CD4-positive, alpha-beta T cell treated with Interleukin-15 for 4 hours (primary cell): ENCODE results near the gene SLC7A7.
A peak's percentile ranks its signal among the peaks of the same experiment; 100 is the strongest.
"Not testable (repeated sequence)": the region's sequence is repeated elsewhere in the genome, so short reads cannot be mapped to it uniquely, and the experiment has no call there.

Source experiments
- DNase-seq: peaks from one replicate; pipeline ENCODE4 v3.0.0-alpha.2; 2020; ENCODE audit warnings: low spot score

SLC7A7 gene

DNA sequence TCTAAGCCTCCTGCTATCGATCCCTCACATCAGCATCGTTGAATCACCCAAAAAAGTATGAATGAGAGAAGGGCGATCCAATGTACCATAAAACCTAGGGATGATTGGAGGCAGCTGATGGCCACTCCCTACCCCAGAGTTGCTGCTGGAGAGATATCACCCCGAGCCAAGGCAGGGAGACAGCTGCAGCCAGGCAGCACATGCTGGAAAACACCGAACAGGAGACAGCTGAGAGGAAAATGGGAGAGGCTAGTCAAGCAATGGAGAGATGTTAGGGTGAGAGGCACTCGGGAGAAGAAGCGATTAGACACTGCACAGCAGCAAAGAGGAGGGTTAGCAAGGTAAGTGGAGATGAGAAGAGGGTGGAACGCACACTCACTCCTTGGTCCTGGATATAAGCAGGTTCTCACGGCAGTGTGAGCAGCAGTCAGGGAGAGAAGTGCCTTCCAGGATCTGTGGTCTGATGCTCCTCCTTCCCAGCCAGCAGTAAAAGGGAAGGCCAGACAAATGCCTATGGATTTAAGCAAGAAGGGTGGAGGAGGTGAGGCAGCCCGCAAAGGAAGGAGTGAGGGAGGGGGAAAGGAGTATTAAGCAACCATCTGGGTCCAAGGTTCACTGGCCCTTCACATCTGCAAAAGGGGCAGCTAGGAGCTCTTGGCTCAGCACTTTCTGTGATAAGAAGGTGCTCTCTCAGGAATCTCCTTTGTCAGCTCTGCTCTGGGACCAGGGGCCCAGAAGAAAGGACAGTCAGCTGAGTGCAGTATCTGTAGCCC lies at the start of gene SLC7A7:
Gene SLC7A7, minus strand, starts transcription at position 495 of the 773 bp plus-strand sequence. CDS start 2,037 bp downstream, outside the sequence.
- DNase-seq: no peak

DNA sequence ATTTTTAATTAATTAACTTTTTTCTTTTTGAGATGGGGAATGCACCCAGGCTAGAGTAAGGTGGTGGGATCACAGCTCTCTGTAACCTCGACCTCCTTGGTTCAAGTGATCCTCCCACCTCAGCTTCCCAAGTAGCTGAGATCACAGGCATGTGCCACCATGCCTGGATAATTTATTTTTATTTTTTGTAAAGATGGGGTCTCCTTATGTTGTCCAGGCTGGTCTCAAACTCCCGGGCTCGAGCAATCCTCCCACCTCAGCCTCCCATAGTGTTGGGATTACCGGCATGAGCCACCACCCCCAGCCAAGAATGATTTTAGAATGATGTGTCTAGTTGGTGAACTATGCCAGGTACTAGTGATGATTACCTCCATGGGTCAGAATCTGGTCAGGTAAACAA lies 49.7 kb upstream of the SLC7A7 start:
- DNase-seq: no peak

GRCh38 chr14:22861651-22862050 lies 46.4 kb upstream of the SLC7A7 start:
- DNase-seq: no peak

- DNase-seq: not testable (repeated sequence)
Measured at GRCh38 chr14:22860377-22860776, 45.1 kb upstream of the SLC7A7 start.

DNA sequence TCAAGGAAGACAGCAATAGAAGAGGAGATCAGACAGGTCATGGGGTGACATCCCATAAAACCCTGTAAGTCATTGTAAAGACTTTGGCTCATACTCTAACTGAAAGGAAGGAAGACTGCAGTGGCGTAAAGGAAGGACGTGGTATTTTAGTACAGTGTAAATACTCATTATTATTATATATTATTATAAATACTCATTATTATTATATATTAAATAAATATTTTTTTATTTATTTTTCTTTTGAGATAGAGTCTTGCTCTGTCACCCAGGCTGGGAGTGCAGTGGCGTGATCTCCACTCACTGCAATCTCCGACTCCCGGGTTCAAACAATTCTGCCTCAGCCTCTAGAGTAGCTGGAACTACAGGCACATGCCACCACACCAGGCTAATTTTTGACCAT lies 41.2 kb upstream of the SLC7A7 start:
- DNase-seq: no peak

DNA sequence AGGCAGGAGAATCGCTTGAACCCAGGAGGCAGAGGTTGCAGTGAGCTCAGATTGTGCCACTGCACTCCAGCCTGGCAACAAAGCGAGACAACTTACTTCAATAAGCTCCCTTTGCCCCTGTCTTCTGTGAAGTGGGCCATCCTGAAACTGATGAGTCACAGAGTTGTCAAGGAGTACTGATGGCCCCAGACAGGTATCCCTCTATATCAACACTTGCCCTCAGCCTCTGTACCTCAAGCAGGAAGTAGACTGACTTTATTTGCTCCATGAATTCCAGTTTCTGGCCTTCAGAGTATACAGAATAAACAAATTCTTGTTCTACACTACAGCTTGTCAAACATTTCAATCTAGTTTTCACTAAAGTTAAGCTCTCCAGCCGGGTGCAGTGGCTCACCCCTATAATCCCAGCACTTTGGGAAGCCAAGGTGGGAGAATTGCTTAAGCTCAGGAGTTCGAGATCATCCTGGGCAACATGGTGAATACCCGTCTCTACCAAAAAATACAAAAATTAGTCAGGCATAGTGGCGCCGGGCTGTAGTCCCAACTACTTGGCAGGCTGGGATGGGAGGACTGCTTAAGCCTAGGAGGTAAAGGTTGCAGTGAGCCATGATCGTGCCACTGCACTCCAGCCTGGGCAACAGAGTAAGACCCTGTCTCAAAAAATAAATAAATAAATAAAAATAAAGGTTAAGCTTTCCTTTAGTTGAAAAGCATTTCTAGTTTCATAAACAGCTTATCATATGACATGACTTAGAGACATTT lies 39.9 kb upstream of the SLC7A7 start:
- no peak for DNase-seq

DNA sequence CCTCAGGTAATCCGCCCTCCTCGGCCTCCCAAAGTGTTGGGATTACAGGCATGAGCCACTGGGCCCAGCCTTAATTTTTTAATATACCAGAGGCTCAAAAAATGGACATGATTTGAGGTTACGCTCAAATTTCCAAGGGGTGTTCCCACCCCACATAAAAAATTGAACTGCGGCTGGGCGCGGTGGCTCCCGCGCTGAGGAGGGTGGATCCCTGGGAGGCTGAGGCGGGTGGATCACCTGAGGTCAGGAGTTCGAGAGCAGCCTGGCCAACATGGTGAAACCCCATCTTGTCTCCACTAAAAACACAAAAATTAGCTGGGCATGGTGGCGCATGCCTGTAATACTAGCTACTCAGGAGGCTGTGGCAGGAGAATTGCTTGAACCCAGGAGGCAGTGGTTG lies 39.1 kb upstream of the SLC7A7 start:
- not testable (repeated sequence) for DNase-seq

- DNase-seq: peak; percentile 88
Measured at GRCh38 chr14:22852940-22853767, 37.9 kb upstream of the SLC7A7 start.

DNA sequence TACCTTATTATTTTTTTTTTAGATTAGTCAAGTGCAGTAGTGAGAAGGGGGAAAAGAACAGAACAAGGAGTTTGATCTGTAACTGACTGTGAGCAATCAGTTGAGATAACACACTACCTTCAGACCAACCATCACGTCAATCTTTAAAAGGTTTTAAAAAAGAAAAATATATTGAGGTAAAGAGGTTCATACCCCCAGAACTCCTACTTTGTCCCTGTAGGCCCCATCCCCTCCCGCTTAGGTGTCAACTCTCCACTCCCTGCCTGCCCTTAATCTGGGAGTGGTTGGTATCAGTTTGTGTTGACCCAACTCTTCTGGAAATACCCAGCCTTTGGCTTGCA lies 37.3 kb upstream of the SLC7A7 start:
- no peak for DNase-seq

GRCh38 chr14:22852178-22852577 lies 36.9 kb upstream of the SLC7A7 start:
- not testable (repeated sequence) for DNase-seq

DNA sequence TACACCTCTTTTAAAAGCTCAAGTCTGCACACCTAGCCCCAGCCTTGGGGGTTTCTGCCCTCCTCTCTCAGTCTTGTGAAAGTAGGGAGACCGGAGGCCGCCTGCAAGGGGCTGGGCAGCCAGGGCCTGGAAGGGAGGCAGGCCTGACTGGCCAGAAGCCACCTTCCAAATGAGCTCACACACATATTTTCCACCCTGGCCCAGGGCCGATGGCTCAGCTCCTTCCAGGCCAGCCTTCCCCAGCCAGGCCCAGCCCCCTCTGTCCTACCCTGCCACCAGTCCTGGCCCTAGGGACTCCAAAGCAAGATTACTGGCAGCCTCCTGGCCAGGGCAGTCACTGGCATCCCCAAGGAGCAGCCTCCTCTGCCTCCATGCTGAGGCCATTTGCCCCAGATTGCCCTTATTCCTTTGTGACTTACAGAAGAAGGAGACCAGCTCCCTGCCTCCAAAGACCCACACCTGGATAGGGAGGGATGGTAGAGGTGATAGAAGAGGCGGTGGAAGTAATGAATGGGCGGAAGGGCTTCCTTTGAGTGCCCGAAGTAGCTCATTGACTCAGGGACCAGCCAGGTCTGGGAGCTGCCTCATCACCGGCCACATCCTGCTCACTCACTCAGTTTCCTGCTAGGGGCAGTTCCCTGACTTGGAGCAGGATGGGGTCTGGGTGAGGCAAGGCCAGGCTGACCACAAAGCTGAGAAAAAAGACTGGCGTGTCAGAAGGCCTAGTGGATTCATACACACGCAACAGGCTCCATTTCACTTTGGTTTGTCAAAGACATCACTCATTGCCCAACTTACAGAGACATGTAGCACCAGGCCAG lies 35.9 kb upstream of the SLC7A7 start:
- no peak for DNase-seq

DNA sequence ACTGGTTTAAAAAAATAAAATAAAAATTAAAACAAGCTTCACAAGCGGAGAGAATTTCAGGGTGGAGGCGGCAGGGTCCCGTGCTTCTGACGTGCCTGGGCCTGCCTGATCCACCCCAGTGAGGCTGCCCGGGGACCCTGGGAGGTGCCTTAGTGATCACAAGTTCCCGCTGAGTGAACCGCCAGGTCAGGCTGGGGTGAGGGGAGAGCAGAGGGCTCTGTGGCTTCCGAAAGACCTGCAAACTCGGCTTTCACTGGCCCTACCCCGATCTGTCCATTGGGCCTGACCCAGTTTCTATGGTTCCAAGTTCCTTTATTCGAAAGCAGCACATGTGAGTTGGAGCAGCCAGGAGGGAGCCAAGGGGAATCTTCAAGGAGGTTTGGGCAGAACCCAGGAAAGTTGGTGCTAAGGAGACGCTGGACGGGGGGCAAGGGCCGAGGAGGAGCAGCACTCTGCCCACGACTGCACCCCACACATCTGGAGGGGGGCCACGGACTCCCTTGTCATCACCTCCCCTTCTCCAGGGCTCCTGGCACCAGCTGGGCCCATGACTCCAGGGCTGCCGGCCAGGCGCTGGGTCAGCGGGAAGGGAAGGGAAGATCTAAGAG lies 34.1 kb upstream of the SLC7A7 start:
- no peak for DNase-seq

- no peak for DNase-seq
Measured at GRCh38 chr14:22848351-22849164, 33.3 kb upstream of the SLC7A7 start.

- no peak for DNase-seq
Measured at GRCh38 chr14:22847661-22848341, 32.6 kb upstream of the SLC7A7 start.

- DNase-seq: no peak
Measured at GRCh38 chr14:22846811-22847307, 31.6 kb upstream of the SLC7A7 start.

GRCh38 chr14:22845821-22846625 lies 30.8 kb upstream of the SLC7A7 start:
- DNase-seq: no peak

DNA sequence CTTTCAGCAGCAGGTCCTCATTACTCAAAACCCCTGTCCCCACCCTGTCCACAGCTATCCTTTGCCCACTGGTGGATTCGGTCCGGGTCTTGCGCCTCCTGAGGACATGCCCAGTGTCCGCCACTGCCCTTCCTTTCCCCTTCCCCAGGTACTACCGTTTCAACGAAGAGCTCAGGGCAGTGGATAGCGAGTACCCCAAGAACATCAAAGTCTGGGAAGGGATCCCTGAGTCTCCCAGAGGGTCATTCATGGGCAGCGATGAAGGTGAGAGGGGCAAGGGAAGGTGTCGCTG lies 29.8 kb upstream of the SLC7A7 start:
- no peak for DNase-seq

DNA sequence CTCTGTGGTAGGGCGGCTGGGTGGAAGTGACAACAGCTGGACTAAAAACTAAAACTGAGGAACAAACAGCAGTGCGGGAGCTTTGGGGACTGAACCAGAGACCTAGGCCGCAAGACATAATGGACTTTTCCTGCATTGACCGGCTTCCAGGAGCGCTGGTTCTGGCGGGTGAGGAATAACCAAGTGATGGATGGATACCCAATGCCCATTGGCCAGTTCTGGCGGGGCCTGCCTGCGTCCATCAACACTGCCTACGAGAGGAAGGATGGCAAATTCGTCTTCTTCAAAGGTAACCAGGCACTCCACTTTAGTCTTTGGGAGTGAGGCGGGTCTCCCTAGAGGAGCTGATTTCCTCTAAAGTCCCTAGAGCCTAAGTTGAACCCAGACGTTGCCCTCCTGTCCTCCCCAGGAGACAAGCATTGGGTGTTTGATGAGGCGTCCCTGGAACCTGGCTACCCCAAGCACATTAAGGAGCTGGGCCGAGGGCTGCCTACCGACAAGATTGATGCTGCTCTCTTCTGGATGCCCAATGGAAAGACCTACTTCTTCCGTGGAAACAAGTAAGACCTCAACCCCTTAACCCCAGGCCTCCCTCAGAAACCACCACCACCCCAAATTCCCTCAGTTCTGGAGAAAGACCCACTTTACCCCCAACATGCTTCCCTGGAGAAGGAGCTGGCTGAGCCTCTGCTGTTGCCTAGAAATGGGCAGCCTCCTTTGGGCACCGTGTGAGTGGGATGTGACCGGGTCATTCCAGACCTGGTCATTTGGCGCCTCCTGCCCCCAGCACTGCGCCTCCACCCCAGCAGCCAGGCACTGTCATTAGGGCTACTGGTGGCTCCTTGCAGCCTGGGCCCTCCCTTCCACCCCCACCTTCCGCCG lies 29.2 kb upstream of the SLC7A7 start:
- no peak for DNase-seq
